ENCODE results near the gene VPS54. TPM values are rescaled to one million over a fixed set of nuclear protein-coding genes. Genes with fewer than 3 reads are reported as not detected.

The VPS54 gene
- total RNA-seq, 1 donor from 2014 or later, result 15.0 TPM

DNA sequence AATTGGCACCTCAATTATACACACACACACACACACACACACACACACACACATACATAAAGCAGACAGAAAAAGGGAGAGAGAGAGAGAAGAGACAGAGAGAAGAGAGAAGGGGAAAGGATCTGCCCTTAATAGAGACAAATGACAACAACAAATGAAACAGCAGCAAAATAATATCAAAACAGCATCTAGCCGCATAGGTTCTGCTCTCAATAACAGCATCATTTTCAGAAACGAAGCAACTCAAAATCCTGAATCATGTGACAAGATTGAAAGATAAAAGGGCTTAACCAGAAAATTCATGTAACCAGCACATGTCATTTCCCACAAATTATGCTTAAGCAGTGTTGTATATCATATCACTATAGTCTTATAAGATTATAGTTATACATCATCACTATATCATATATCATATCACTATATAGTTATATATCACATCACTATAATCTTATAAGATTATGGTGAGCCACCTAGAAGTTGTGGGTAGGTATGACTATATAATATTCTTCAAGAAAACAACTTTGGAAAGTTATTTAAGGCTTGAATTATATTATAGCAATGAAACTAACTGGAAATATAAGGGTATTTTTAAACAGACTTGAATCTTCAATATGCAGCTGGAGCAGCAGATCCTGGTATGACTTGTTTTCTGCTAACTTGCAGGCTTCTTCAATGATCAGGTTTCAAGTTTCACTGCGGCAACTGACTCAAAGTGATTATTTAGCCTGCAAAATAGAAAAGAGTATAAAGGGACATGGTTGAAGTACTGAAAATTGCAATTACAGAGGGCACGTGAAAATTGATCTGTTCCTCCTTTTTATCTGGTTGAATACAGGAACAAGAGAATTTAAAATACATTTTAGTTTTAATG, 16.1 kb upstream of the VPS54 start:
- Mint-ChIP-seq H3K9me3 (ENCODE audit: low read depth) (no peaks in the 10 kb centered on the region), H3K27ac (ENCODE audit: unreplicated experiment) (no peak overlapping the region), H3K27me3 (ENCODE audit: low read depth) (no peaks in the 10 kb centered on the region), H3K4me3 (ENCODE audit: unreplicated experiment) (no peak overlapping the region), H3K4me1 (ENCODE audit: low read depth) (peaks cover 9% of the 10 kb centered on the region), H3K36me3 (ENCODE audit: low read depth) (no peaks in the 10 kb centered on the region)
- DNase-seq (ENCODE audit: low spot score), result no peak
- TF ChIP-seq, protein P1, sequence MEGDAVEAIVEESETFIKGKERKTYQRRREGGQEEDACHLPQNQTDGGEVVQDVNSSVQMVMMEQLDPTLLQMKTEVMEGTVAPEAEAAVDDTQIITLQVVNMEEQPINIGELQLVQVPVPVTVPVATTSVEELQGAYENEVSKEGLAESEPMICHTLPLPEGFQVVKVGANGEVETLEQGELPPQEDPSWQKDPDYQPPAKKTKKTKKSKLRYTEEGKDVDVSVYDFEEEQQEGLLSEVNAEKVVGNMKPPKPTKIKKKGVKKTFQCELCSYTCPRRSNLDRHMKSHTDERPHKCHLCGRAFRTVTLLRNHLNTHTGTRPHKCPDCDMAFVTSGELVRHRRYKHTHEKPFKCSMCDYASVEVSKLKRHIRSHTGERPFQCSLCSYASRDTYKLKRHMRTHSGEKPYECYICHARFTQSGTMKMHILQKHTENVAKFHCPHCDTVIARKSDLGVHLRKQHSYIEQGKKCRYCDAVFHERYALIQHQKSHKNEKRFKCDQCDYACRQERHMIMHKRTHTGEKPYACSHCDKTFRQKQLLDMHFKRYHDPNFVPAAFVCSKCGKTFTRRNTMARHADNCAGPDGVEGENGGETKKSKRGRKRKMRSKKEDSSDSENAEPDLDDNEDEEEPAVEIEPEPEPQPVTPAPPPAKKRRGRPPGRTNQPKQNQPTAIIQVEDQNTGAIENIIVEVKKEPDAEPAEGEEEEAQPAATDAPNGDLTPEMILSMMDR (IDR thresholded peaks at IDR 0.05), result no peak

DNA sequence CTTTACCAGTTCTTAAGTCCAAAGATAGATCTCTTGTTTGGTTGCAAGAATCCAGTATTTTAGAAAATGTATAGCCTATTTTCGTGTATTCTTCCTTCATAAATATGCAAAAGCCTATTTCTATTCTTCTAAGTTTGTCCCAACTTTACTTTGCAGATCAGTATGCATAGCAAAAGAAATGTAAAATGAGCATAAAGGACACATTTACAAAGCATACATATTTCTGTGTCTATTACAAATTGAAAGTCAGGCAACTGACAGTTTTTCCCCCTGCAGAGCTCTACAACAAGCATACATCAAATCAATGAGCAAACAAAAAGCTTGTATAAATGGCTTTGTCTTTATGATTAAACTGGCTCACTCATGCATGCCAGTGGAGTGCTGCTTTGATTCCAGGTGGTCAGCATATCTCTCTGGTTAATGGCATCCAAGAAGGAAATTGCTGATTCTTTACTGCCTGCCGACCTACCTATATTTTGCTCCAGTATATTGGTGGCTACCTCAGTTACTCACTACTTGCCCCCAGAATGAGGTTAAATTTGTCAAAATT, 10.0 kb upstream of the VPS54 start:
- TF ChIP-seq, protein P1 (IDR thresholded peaks at IDR 0.05), result no peak
- Mint-ChIP-seq H3K27me3 (ENCODE audit: low read depth) (no peaks in the 10 kb centered on the region), H3K36me3 (ENCODE audit: low read depth) (no peaks in the 10 kb centered on the region)

DNA sequence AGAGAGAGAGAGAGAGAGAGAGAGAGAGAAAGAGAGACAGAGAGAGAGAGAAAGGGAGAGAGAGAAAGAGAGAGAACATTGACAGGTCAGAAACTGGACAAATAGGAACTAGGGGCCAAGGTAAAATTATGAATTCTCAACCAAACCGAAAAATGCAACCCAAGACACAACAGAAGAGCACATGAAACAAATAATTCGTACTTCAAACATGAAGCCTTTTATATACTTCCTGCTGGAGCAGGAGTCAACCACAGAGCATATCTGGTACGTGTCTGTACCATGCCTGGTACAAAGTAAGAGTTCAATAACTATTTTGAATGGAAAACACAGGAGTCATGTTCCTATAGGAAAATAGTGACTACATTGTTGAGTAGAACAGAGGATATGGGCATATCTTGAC, 6.5 kb upstream of the VPS54 start:
- Mint-ChIP-seq H3K36me3 (ENCODE audit: low read depth) (no peaks in the 10 kb centered on the region), H3K4me3 (ENCODE audit: unreplicated experiment) (no peak overlapping the region), H3K27ac (ENCODE audit: unreplicated experiment) (no peak overlapping the region), H3K4me1 (ENCODE audit: low read depth) (peaks cover 7% of the 10 kb centered on the region), H3K27me3 (ENCODE audit: low read depth) (no peaks in the 10 kb centered on the region), H3K9me3 (ENCODE audit: low read depth) (no peaks in the 10 kb centered on the region)
- TF ChIP-seq, protein P1 (IDR thresholded peaks at IDR 0.05), result no peak
- DNase-seq (ENCODE audit: low spot score), result no peak

More for the DNA sequence above, 10.0 kb upstream of the VPS54 start:
- H3K4me3 Mint-ChIP-seq (ENCODE audit: unreplicated experiment), result no peak overlapping the region
- H3K9me3 Mint-ChIP-seq (ENCODE audit: low read depth), result no peaks in the 10 kb centered on the region
- H3K4me1 Mint-ChIP-seq (ENCODE audit: low read depth), result no peaks in the 10 kb centered on the region
- H3K27ac Mint-ChIP-seq (ENCODE audit: unreplicated experiment), result no peak overlapping the region
- no peak for DNase-seq (ENCODE audit: low spot score)

DNA sequence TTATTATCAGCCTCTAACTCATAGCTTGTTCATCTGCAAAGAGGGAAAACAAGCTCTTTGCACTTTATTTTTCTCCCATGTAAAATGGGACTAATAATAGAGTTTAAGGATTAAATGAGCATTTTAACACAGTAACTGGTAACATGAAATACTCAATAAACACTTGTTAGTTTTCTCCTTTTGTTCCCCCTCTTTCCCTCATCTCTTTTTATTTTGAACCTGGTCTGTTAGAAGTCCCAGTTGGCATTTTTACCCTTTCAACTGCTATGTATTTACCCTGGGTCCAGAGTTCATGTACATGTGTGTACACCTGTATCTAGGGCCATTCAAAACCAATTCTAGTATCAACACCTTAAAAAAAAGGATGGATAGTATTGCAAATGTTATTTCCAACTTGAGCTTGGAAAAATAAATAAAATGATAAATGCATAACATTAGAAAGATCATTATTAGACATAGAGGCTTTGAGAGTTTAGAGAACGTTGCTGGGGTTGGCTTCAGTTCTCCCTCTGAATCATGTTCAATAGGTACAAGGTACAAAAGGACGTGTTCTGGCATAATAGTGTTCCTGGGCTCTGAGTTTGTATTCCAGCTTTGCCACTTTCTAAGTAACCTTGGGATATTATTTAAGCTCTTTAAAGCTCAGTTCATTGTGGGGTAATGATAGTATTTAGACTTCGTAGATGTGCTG, 5.2 kb upstream of the VPS54 start:
- H3K9me3 Mint-ChIP-seq (ENCODE audit: low read depth), result no peaks in the 10 kb centered on the region
- no peaks in the 10 kb centered on the region for H3K27me3 Mint-ChIP-seq (ENCODE audit: low read depth)
- no peak for DNase-seq (ENCODE audit: low spot score)
- peaks cover 20% of the 10 kb centered on the region for H3K4me1 Mint-ChIP-seq (ENCODE audit: low read depth)
- H3K27ac Mint-ChIP-seq (ENCODE audit: unreplicated experiment), result no peak overlapping the region
- TF ChIP-seq, protein P1 (IDR thresholded peaks at IDR 0.05), result no peak
- no peak overlapping the region for H3K4me3 Mint-ChIP-seq (ENCODE audit: unreplicated experiment)
- no peaks in the 10 kb centered on the region for H3K36me3 Mint-ChIP-seq (ENCODE audit: low read depth)

DNA sequence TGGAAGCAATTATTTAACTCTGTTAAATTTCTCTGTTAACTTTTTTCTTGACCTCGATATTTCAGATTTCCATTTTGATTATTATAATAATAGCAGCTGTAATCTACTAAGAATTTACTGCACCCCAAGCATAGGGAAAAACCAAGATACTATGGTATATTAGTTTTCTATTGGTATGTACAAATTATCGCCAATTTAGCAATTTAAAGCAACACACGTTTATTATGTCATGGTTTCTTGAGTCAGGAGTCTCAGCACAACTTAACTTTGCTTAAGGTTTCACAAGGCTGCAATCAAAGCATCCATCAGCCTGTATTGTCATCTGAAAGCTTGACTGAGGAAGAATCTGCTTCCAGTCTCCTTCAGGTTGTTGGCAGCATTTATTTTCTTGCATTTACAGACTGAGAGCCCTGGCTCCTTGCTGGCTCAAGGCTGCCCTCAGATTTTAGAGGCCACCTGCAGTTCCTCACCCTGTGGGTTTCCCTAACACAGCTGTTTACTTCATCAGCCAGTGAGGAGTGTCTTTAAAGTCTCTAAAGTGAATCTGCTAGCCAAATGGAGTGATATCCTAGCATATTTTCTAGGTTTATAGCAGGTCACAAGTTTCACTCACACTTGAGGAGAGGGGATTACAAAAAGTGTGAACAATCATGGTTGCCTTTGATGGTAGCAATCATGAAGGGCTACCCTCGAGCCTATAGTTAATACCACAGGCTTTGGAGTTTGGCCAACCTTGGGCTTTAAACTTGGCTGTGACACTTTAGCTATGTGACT, 4.4 kb upstream of the VPS54 start:
- no peak for DNase-seq (ENCODE audit: low spot score)
- no peaks in the 10 kb centered on the region for H3K36me3 Mint-ChIP-seq (ENCODE audit: low read depth)

More for the DNA sequence above, 4.4 kb upstream of the VPS54 start:
- Mint-ChIP-seq H3K4me1 (ENCODE audit: low read depth) (peaks cover 21% of the 10 kb centered on the region), H3K4me3 (ENCODE audit: unreplicated experiment) (no peak overlapping the region), H3K9me3 (ENCODE audit: low read depth) (no peaks in the 10 kb centered on the region), H3K27ac (ENCODE audit: unreplicated experiment) (no peak overlapping the region), H3K27me3 (ENCODE audit: low read depth) (no peaks in the 10 kb centered on the region)
- TF ChIP-seq, protein P1 (IDR thresholded peaks at IDR 0.05), result no peak
